ENCODE data around the gene UBXN11. TPM values are rescaled to one million over a fixed set of nuclear protein-coding genes. Genes with fewer than 3 reads are reported as not detected.

Gene UBXN11, protein sequence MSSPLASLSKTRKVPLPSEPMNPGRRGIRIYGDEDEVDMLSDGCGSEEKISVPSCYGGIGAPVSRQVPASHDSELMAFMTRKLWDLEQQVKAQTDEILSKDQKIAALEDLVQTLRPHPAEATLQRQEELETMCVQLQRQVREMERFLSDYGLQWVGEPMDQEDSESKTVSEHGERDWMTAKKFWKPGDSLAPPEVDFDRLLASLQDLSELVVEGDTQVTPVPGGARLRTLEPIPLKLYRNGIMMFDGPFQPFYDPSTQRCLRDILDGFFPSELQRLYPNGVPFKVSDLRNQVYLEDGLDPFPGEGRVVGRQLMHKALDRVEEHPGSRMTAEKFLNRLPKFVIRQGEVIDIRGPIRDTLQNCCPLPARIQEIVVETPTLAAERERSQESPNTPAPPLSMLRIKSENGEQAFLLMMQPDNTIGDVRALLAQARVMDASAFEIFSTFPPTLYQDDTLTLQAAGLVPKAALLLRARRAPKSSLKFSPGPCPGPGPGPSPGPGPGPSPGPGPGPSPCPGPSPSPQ
- 5.2 and 6.2 TPM in 2 replicates for polyA plus RNA-seq

DNA sequence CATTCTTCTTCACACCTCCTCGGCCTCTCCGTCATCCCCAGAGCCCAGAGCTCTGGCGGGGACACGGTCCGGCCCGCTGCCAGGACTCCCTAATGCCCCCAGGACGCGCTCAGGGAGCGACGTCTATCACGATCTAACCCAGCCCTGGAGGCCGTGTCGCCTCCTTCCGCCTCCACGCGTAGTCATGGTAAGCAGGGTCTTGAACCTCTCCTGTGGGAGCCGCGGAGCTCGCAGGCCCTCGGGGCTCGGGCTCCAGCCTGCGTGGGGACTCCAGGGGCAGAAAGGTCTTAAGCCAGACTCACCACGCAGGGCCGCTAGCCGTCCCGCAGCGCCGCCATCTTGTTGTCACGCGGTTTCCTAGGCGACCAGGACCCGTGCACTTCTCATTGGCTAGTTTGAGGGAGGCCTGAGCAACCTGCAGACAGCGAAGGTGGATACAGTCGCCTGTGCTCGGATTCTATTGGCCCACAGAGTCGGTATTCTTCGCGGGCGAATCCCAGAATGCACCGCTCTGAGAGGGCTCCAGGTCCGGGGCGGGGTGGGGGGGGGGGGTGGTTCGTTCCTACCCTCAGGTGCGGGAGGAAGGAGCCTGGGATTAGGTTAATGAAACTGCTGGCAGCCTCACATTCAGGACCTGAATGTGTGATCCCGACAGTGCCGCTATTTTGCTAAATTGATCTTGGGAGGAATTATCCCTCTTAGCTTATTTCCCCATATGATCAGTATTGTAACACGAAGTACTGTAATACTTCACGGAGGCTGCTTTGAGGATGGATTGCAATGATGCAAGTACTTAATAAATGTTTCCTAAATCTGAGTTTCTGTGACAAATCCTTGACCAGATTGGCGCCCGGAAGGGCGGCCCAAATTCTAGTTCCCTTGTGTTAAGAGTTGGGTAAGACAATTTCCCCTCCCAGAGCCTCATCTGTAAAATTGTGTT is at the start of gene UBXN11:
UBXN11 (minus strand) TSS at position 347 of the 940 bp plus-strand sequence. CDS start 3,753 bp downstream, outside the sequence.

DNA sequence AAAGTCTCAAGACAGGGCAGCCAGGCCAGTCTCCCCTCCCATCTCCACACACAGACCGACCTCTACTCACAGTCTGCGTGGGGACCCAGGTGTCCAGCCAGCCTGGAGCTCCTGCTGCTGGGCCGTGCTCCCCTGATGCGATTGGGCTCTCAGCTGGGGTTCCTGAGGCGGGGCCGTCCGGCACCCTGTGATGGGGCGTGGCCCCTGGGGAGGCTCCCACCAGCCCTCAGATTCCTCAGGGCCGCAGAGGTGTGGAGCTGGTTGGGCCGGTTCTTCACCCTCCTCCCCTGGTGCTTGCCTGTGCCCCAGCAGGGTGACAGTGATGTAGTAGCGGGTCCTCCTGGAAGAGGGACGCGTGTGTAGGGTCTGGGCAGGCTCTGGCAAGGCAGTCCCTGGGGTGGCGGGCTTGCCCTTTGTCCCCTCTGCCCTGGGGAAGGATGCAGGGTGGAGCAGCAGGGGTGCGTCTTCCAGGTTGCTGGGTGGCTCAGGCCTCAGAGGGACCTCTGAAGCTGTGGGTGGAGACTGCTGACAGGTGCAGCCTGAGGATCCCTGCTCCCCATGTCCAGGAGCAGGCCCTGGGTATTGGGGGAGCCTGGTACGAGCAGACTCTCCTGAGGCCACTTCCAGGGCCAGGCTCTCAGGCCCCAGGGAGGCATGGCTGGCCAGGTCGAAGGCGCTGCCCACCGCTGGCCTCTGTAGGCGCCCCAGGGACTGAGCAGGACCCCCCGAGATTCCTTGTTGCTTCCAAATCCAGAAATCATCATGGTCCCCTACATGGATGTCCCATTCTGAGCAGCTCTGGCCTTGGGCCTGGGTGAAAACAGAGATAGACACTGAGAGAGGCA is 47.8 kb upstream of the UBXN11 start, which contains the start of gene CRYBG2:
CRYBG2 (minus strand) TSS at position 155 of the 845 bp plus-strand sequence. CDS start 7,473 bp downstream, outside the sequence.

DNA sequence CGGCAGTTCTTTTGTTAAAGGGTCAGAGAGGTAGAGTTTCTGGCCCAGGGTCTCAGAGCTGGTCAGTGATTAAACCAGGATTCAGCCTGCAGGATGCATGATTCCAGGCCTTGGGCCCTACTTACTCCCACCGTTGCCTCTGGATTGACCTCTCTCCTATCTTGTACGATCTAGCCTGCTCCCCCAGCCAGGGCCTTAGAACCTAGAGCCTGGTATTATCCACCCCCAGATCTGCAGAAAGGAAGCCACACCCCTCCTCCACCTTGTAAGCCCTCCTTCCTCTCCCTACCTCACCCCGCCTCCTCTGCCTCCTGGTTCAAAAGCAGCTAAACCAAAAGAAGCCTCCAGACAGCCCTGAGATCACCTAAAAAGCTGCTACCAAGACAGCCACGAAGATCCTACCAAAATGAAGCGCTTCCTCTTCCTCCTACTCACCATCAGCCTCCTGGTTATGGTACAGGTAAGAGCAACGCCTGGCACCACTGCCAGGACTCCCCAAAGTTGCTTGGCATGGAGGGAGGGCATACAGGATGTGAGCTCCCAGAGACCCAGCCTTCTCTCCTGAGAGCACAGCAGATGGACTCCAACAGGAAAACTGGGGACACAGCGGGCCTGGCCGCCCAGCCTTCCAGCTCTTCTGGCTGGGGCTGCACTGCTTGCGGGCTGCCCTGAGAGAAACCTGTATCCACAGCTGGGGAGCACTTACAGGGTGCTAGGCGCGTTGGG is 11.3 kb upstream of the UBXN11 start, which contains the start of gene CD52:
CD52 (plus strand) TSS at position 347 of the 726 bp plus-strand sequence; CDS start at position 407, 60 bp downstream.

DNA sequence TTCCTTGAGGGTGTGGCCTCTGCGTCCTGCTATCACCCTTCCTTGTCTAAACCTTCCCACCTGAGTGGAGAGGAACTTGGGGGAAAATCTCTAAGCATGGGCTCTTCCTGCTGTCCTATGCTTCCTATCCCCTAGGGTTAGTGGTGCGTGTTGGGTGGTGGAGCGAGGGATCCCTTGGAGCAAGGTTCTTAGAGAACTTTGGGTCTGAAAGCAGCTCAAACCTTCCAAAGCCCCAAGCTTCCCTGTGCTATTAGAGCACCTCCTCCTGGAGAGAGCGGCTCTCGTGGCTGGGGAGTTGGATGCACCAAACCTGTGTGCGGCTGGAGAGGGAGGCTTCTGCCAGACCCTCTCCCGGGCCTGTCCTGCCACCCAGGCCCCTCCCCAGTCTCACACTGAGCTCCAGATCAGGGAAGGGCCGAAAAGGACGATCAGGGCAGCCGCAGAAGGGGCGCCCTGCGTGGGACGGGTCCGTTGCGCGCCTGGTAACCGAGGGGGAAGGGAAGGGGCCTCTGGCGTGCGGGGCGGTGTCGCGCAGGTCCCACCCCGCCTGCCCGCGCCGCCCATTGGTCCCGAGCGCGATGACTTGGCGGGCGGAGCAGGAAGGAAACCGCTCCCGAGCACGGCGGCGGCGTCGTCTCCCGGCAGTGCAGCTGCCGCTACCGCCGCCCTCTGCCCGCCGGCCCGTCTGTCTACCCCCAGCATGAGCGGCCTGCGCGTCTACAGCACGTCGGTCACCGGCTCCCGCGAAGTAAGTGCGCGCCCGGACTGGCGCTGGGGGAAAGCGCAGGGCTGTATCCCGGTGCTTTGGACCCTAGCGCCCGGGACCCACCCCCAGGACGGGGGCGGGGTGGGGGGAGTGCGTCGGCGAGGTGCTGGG is 26.7 kb downstream of the UBXN11 start, which contains the start of gene SH3BGRL3:
SH3BGRL3 (plus strand) TSS at position 631 of the 877 bp plus-strand sequence; CDS start at position 701, 70 bp downstream.

DNA sequence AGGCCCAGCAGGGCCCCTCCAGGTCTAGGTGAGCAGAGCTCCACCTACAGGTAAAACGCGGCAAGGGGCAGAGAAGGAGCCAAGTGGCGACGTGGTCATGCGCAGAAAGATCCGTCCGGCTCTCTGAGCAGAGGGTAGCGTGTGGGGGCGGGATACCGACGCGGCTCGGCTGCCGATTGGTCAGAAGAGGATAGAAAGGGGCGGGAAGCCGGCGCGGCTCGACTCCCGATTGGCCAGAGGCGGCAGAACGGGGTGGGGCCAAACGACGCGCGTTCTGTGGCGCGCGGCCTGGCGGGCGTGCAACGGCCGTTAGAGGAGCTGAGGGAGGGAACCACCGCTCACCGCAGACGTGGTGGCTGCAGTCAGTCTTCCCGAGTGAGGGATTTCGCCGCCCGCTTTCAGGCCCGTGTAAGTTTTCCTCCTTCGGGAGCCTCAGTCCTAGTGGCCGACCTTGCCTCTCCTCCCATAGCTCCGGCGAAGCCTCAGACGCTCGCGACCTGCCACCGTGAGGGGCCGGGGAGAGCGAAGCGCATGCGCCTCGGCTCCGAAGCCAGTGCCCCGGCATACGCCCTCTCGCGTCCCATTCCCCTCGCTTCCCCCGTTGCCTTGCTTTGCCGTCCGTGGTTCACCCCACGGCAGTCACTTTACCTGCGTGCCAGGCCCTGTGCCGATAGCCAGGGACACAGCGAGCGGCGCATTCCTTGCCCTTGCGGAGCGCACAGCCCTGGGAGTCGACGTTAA is 72.4 kb downstream of the UBXN11 start, which contains the start of gene CEP85:
CEP85 (plus strand) TSS at position 298 of the 741 bp plus-strand sequence. CDS start 5,584 bp downstream, outside the sequence.

Other genes with a start within 250 kb of the UBXN11 start
- not detected in 2 replicates for gene TRIM63, start 239.0 kb downstream of the UBXN11 start, polyA plus RNA-seq
- gene PDIK1L, start 194.8 kb downstream of the UBXN11 start, polyA plus RNA-seq = 2.7 and 4.6 TPM in 2 replicates
- gene FAM110D, start 147.6 kb downstream of the UBXN11 start, polyA plus RNA-seq = 0.08 and 0.19 TPM in 2 replicates
- not detected in 2 replicates for gene C1orf232, start 137.7 kb downstream of the UBXN11 start, polyA plus RNA-seq
- gene ZNF593, start 136.7 kb downstream of the UBXN11 start, polyA plus RNA-seq = 12.0 and 13.6 TPM in 2 replicates
- not detected in 2 replicates for gene ZNF593OS, start 134.8 kb downstream of the UBXN11 start, polyA plus RNA-seq
- gene CNKSR1, start 129.1 kb downstream of the UBXN11 start, polyA plus RNA-seq = 0.81 TPM in 1 of 2 replicates, not detected in the other
- not detected in 2 replicates for gene CATSPER4, start 116.0 kb downstream of the UBXN11 start, polyA plus RNA-seq
- gene CEP85, start 72.4 kb downstream of the UBXN11 start, polyA plus RNA-seq = 1.9 and 2.0 TPM in 2 replicates
- gene SH3BGRL3, start 26.6 kb downstream of the UBXN11 start, polyA plus RNA-seq = 300 and 473 TPM in 2 replicates
- 2.4 TPM in 1 of 2 replicates, not detected in the other for gene CD52, start 11.3 kb upstream of the UBXN11 start, polyA plus RNA-seq
- not detected in 2 replicates for gene CRYBG2, start 47.5 kb upstream of the UBXN11 start, polyA plus RNA-seq
- gene ZNF683, start 66.1 kb upstream of the UBXN11 start, polyA plus RNA-seq = 0.34 TPM in 1 of 2 replicates, not detected in the other
- not detected in 2 replicates for gene LIN28A, start 104.2 kb upstream of the UBXN11 start, polyA plus RNA-seq
- 30.1 and 38.5 TPM in 2 replicates for gene DHDDS, start 125.7 kb upstream of the UBXN11 start, polyA plus RNA-seq
- gene HMGN2, start 165.8 kb upstream of the UBXN11 start, polyA plus RNA-seq = 145 and 146 TPM in 2 replicates
- gene RPS6KA1, start 223.1 kb upstream of the UBXN11 start, polyA plus RNA-seq = 0.10 and 0.42 TPM in 2 replicates

All from Purkinje cell (primary cell).